GM18873 (cell line): ENCODE data around the gene PITPNM2.

Source experiments
- ATAC-seq: cut with Tn5 transposase; IDR thresholded peaks from one replicate; pipeline ENCODE4 v1.9.1; 2021; ENCODE audit warnings: mild to moderate bottlenecking, moderate library complexity, moderate number of reproducible peaks; ENCODE audit not compliant: unreplicated experiment, low FRiP score

PITPNM2 gene

GRCh38 chr12:123150744-123151456, at the start of gene PITPNM2:
TSS of gene PITPNM2 (minus strand) at chr12:123151090. CDS start at chr12:123034590, 116,500 bp downstream.
- ATAC-seq, result no peak

GRCh38 chr12:123200414-123200813, 49.5 kb upstream of the PITPNM2 start:
- no peak for ATAC-seq

- no peak for ATAC-seq
Measured at GRCh38 chr12:123199936-123200335, 49.0 kb upstream of the PITPNM2 start.

GRCh38 chr12:123187637-123188036, 36.7 kb upstream of the PITPNM2 start:
- no peak for ATAC-seq

GRCh38 chr12:123180171-123180570, 29.3 kb upstream of the PITPNM2 start:
- no peak for ATAC-seq

GRCh38 chr12:123171967-123172366, 21.1 kb upstream of the PITPNM2 start:
- ATAC-seq, result no peak

- ATAC-seq, result no peak
Measured at GRCh38 chr12:123167329-123167728, 16.4 kb upstream of the PITPNM2 start.

- ATAC-seq, result no peak
Measured at GRCh38 chr12:123165537-123165936, 14.6 kb upstream of the PITPNM2 start.

GRCh38 chr12:123164710-123165261, 13.9 kb upstream of the PITPNM2 start:
- no peak for ATAC-seq

- no peak for ATAC-seq
Measured at GRCh38 chr12:123164222-123164621, 13.3 kb upstream of the PITPNM2 start.

- no peak for ATAC-seq
Measured at GRCh38 chr12:123163227-123163626, 12.3 kb upstream of the PITPNM2 start.

GRCh38 chr12:123160801-123161487, 10.1 kb upstream of the PITPNM2 start:
- ATAC-seq, result no peak

GRCh38 chr12:123153906-123154305, 3.0 kb upstream of the PITPNM2 start:
- ATAC-seq, result no peak

GRCh38 chr12:123152833-123153232, 1.9 kb upstream of the PITPNM2 start:
- ATAC-seq, result no peak

GRCh38 chr12:123151457-123152454, 866 bp upstream of the PITPNM2 start:
- ATAC-seq, result no peak

- no peak for ATAC-seq
Measured at GRCh38 chr12:123150275-123150743, 581 bp downstream of the PITPNM2 start.

- ATAC-seq, result no peak
Measured at GRCh38 chr12:123149501-123150274, 1.2 kb downstream of the PITPNM2 start.

- no peak for ATAC-seq
Measured at GRCh38 chr12:123149088-123149487, 1.8 kb downstream of the PITPNM2 start.

GRCh38 chr12:123148655-123149054, 2.2 kb downstream of the PITPNM2 start:
- no peak for ATAC-seq

GRCh38 chr12:123148223-123148622, 2.7 kb downstream of the PITPNM2 start:
- no peak for ATAC-seq
